ENCODE results near the gene TRPV6. TPM values are rescaled to one million over a fixed set of nuclear protein-coding genes. Genes with fewer than 3 reads are reported as not detected.

TRPV6 gene
- total and polyA plus RNA-seq, 9 donors = 0.03 to 9.7 (median 0.51) TPM; not detected in 4

- Histone ChIP-seq H3K9me3 (no peaks in the 10 kb centered on the region), H3K4me1 (ENCODE audit: insufficient read depth) (no peaks in the 10 kb centered on the region), H3K27me3 (no peaks in the 10 kb centered on the region), H3K27ac (no peak overlapping the region), H3K4me3 (no peak overlapping the region), H3K36me3 (no peaks in the 10 kb centered on the region)
- TF ChIP-seq CTCF (IDR thresholded peaks at IDR 0.05) (no peak), POLR2A (IDR thresholded peaks at IDR 0.05) (no peak), EP300 (IDR thresholded peaks at IDR 0.05) (no peak)
- intact Hi-C loops (cut with DNase I) = no loop called here
- no peak for DNase-seq
- 77 to 81% (median 79%) methylated on average over 12 of the region's 12 CpGs for WGBS, 3 donors
Measured at GRCh38 chr7:142890874-142891485, 5.4 kb upstream of the TRPV6 start.

GRCh38 chr7:142889816-142890215 lies 4.3 kb upstream of the TRPV6 start:
- no peaks in the 10 kb centered on the region for H3K4me1 ChIP-seq (ENCODE audit: insufficient read depth)
- no peaks in the 10 kb centered on the region for H3K27me3 ChIP-seq
- H3K9me3 ChIP-seq = no peaks in the 10 kb centered on the region
- H3K36me3 ChIP-seq = no peaks in the 10 kb centered on the region
- DNase-seq = no peak
- intact Hi-C loops (cut with DNase I) = loop anchor here in 1 of 4 donors (10.0 kb wide), 1 partner anchor 325 kb away; no protein-coding TSS in a partner anchor
- H3K4me3 ChIP-seq = no peak overlapping the region
- WGBS, 3 donors = 64 to 80% (median 64%) methylated on average over 3 of the region's 3 CpGs
- no peak overlapping the region for H3K27ac ChIP-seq
- TF ChIP-seq EP300 (IDR thresholded peaks at IDR 0.05) (no peak), CTCF (IDR thresholded peaks at IDR 0.05) (no peak), POLR2A (IDR thresholded peaks at IDR 0.05) (no peak)

- no peak overlapping the region for H3K4me3 ChIP-seq
- no peak overlapping the region for H3K27ac ChIP-seq
- DNase-seq = no peak
- no peaks in the 10 kb centered on the region for H3K27me3 ChIP-seq
- H3K9me3 ChIP-seq = no peaks in the 10 kb centered on the region
- H3K36me3 ChIP-seq = no peaks in the 10 kb centered on the region
- 82 to 91% (median 89%) methylated on average over 12 of the region's 12 CpGs for WGBS, 3 donors
- no peaks in the 10 kb centered on the region for H3K4me1 ChIP-seq (ENCODE audit: insufficient read depth)
- TF ChIP-seq POLR2A (IDR thresholded peaks at IDR 0.05) (no peak), CTCF (IDR thresholded peaks at IDR 0.05) (no peak), EP300 (IDR thresholded peaks at IDR 0.05) (no peak)
- intact Hi-C loops (cut with DNase I) = loop anchor here in 1 of 4 donors (10.0 kb wide), 1 partner anchor 327 kb away; no protein-coding TSS in a partner anchor
Measured at GRCh38 chr7:142887282-142888015, 1.9 kb upstream of the TRPV6 start.

- Histone ChIP-seq H3K4me1 (ENCODE audit: insufficient read depth) (no peaks in the 10 kb centered on the region), H3K36me3 (no peaks in the 10 kb centered on the region), H3K4me3 (no peak overlapping the region), H3K27ac (no peak overlapping the region), H3K27me3 (no peaks in the 10 kb centered on the region), H3K9me3 (no peaks in the 10 kb centered on the region)
- TF ChIP-seq EP300 (IDR thresholded peaks at IDR 0.05) = no peak
- TF ChIP-seq POLR2A (IDR thresholded peaks at IDR 0.05) = no peak
- TF ChIP-seq CTCF (IDR thresholded peaks at IDR 0.05) = no peak
- no peak for DNase-seq
- WGBS, 3 donors = 71 to 74% (median 73%) methylated on average over 7 of the region's 7 CpGs
- intact Hi-C loops (cut with DNase I) = loop anchor here in 1 of 4 donors (10.0 kb wide), 1 partner anchor 328 kb away; no protein-coding TSS in a partner anchor
Measured at GRCh38 chr7:142886866-142887265, 1.3 kb upstream of the TRPV6 start.

Measured in ovary (tissue), 9 donors.